Limb (tissue), 2 donors: ENCODE data around the gene WNK1.
"Not testable (repeated sequence)": the region's sequence is repeated elsewhere in the genome, so short reads cannot be mapped to it uniquely, and the experiment has no call there.

ENCODE experiments used
- DNase-seq, 2 donors: peaks; one replicate each; pipeline ENCODE4 v3.0.0-alpha.2; 2016; ENCODE audit errors: extremely low spot score in 2 of 2

The WNK1 gene

DNA sequence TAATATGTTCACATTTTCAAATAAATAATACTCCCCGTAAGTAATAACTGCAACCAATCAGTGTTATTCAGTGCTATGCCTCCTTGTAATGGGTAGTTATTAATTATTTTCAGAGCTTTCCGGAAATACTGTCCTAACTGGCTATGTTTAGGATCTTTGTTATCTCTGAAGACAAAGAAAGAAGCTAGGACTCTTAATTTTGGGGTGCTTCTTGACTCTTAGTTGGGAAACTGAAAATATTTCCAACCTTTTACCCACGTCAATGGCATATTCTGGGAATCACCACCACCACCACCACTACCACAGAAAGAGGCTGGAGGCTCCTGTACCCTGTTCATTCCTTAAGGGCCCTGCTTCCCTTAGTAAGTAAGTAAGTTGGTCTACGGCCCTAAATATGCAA lies 158.0 kb downstream of the WNK1 start:
- no peak for DNase-seq

- no peak for DNase-seq
Measured at GRCh38 chr12:911191-911826, 158.9 kb downstream of the WNK1 start.

GRCh38 chr12:912466-913235 lies 160.3 kb downstream of the WNK1 start:
- no peak for DNase-seq

DNA sequence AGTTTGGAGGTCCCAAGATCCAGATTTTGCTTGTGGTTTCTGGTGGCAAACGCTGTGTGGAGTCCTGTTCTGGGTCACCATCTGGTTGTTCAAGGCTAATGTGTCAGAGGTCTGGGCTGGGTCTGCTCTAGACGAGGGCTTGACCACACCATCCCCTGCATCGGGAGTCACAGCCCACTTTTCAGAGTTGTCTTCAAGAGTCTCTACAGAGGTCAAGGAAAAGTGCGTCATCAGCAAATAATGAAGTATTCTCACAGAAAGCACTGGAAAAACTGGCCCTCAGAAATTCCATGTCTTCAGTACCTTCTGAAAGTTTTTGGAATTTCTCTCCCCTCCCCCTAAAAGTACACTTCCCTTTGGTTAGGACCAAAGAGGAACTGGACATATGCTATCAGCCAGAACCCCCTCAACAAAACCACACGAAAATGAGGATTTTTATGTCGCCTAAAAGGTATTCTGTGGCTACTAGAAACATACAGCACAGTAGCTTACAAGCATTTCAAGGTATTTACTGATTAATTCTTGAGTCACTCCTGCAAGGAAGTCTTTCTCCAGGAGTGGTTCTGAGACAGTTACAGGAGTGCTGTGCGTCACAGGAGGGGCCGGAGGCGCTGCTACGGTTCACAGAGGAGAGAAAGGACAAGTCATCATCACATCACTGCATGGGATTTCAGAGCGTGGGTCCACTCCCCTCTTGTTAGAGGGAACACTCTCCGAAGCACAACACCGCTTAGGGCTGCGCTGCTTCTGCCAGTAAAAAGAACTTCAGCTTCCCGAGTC lies 161.7 kb downstream of the WNK1 start:
- DNase-seq: no peak

GRCh38 chr12:915090-915489 lies 162.7 kb downstream of the WNK1 start:
- DNase-seq: no peak

DNA sequence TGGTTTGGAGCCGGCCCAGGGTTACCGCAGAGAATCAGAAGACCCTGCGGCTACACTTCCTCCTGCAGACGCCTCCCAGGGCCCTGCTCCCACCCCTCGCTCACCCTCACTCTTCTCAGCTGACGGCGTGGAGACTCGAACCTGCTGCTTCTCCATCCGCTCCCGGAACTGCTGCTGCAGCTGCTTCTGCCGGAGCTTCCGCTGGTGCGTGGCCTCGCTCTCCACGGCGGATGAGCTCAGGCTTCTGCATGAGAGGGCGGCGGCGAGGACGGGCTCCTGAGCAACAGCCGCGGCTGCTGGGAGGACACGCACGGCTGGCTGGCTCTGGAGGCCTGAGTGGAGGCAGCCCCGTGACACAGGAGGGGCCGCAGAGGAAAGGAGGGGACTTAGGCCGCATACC lies 163.9 kb downstream of the WNK1 start:
- no peak for DNase-seq

GRCh38 chr12:916712-917445 lies 164.5 kb downstream of the WNK1 start:
- no peak for DNase-seq

- DNase-seq: no peak
Measured at GRCh38 chr12:920676-921075, 168.3 kb downstream of the WNK1 start.

DNA sequence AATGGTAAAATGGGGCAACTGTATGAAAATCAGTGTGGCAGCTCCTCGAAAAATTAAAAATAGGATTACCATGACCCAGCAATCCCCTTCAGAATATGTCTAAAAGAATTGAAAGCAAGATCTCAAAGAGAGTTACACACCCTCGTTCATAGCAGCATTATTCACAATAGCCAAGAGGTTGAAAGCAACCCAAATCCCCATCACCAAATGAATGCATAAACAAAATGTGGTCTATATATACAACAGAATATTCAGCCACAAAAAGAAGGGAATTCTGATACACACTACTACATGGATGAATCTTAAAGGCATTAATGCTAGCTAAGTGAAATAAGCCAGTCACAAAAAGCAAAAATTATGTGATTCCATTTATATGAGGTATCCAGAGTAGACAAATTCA lies 169.9 kb downstream of the WNK1 start:
- no peak for DNase-seq

- no peak for DNase-seq
Measured at GRCh38 chr12:926641-927040, 174.3 kb downstream of the WNK1 start.

DNA sequence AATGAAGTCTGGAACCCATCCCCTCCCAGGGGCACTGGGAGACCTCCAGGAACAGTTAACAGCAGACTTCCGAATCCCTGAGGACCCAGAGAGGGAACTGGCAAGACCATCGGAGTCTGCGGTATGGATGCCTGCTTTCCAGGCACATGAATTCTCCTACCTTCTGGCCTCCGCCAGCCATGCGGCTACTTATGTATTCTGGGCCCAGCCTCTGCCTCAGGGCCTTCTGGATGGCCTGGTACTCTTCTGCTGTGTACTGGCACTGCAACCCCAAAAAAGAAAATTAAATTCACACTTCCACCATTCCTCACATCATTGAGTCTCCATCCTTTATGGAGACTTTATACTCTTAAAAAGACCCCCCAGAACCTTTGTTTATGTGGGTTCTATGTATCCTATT lies 178.7 kb downstream of the WNK1 start:
- no peak for DNase-seq

GRCh38 chr12:931591-931990 lies 179.2 kb downstream of the WNK1 start:
- no peak for DNase-seq

- DNase-seq: not testable (repeated sequence)
Measured at GRCh38 chr12:935891-936290, 183.5 kb downstream of the WNK1 start.

DNA sequence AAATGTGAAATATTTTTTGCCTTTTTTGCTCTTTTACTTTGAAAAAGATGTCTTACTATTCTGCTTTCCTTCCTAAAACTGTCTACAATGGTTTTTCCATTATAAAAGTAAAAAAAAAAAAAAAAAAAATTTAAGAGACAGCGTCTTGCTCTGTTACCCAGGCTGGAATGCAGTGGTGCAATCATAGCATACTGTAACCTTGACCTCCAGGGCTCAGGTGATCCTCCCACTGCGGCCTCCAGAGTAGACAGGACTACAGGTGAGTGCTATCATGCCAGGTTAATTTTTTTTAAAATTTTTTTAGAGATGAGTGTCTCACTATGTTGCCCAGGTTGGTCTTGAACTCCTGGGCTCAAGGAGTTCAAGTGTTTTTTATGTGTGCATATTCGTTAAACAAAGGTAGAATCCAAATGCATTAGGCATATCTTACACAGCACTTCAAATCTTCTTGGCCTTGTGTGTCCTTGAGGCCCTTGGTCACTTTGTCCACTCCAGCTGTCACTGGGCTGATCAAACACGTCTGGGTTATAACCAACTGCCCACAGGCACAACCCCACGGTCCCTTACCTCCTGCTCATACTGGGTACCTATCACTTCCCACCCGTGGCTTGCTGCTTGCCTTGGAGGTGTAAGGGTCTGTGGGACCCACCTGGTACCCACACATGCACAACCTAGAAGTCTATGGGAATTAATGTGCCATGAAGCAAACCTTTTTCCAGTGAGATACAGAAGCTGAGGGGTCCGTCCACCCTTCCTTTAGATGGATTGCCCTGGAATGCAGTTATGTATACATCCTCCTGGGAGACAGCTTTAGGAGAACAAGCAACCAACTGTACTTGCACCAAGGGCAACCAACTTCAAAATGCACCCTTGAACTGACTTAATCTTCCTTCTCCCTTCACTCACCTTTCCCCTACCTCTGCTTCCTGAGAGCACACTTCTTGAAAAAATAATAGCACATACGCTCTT lies 184.3 kb downstream of the WNK1 start:
- DNase-seq: no peak

DNA sequence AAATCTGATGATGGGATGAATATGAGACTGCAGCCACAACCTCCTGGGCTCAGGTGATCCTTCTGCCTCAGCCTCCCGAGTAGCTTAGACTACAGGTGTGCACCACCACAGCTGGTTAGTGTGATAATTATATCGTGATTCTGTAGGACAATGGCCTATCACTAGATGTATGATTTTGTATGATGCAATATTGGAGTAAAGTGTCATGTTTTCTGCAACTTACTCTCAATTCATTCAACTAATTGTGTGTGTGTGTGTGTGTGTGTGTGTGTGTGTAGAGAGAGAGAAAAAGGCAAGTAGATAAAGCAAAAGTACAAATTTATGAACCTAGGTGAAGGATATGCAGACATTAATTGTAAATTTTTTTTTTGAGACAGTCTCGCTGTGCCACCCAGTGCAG lies 186.4 kb downstream of the WNK1 start:
- DNase-seq: no peak

GRCh38 chr12:943051-943450 lies 190.7 kb downstream of the WNK1 start:
- peak in 1 of 2 donors; percentile 24 for DNase-seq

- no peak for DNase-seq
Measured at GRCh38 chr12:944211-944610, 191.8 kb downstream of the WNK1 start.

DNA sequence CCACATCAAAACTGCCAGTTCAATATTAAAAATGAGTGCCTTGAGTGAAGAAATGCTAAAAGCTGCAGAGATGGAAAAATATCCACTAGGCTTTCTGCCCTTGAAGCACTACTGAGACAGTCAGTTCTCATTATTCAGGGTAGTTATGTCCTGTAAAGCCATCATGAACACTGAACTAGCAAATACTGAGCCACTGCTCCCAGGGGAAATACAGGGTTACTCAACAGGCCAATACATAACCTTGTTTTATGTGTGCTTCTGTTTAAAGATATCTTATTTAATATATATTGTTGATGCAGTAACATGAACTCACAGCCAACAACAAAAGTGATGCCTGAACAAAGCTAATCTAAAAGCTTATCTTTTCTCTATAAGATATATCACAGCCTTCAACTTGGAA lies 193.8 kb downstream of the WNK1 start:
- no peak for DNase-seq

DNA sequence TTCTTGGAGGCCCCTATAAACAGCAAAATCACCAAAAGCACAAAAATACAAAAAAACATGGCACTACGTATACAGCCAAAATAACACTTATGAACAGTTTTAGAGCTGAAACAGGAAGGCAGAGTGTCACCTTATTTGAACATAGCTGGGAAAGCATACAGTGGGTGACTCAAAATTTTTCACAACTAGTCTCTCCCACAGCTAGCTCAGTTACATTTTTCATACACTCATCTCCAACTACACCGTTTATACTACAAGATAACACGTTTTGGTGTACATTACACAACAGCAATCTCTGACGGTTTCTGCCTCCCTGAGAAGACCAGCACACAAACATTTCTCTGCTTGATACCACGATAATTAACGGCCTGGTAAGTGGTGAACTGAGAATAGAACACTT lies 194.3 kb downstream of the WNK1 start:
- no peak for DNase-seq

GRCh38 chr12:948238-948637 lies 195.9 kb downstream of the WNK1 start:
- no peak for DNase-seq
